GM12801 (cell line): Measurements from ENCODE around the gene TRAM2.

ENCODE experiments used
- TF ChIP-seq, protein P1 (sequence below): IDR thresholded peaks from one replicate; pipeline ENCODE4 v1.5.1; 2011; ENCODE audit warnings: control low read depth; ENCODE audit not compliant: insufficient read length; ENCODE audit errors: extremely low read depth

Gene TRAM2, protein sequence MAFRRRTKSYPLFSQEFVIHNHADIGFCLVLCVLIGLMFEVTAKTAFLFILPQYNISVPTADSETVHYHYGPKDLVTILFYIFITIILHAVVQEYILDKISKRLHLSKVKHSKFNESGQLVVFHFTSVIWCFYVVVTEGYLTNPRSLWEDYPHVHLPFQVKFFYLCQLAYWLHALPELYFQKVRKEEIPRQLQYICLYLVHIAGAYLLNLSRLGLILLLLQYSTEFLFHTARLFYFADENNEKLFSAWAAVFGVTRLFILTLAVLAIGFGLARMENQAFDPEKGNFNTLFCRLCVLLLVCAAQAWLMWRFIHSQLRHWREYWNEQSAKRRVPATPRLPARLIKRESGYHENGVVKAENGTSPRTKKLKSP

DNA sequence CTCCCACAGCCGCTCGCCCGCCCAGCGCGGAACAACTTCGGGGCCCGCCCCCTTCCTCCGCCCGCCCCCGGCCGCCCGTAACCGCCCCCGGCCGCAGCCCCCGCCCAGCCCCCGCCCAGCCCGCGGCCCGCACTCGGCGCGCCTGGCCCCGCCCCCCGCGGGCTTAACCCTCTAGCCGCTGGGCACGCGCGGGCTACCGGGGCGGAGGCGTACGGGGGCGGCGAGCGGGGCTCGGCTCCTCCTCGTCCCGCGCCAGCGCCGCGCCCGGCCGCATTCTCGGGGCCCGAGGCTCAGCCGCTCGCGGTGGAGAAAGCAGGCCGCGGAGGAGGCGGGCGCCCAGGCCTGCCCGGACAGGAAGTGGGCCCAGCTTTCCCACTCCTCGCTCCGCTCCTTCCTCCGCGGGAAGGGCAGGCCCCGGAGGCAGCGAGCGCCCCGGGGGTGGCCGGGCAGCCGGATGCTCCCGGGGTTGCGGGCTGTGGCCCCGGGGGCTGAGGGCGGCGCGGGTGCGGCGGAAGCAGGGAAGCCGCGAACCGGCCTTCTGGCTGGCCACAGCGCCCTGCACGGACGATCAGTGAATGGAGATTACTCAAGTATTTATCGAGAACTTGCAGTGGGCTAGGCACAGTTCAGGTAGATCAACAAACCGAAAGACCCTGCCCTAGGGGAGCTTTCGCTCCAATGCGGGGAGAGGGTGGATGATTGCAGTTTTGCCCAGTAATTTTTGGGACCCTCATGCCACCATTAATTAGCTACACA is at the start of gene TRAM2:
TRAM2 (minus strand) TSS at position 39 of the 756 bp plus-strand sequence. CDS start 145 bp downstream, outside the sequence.
- TF ChIP-seq, protein P1, sequence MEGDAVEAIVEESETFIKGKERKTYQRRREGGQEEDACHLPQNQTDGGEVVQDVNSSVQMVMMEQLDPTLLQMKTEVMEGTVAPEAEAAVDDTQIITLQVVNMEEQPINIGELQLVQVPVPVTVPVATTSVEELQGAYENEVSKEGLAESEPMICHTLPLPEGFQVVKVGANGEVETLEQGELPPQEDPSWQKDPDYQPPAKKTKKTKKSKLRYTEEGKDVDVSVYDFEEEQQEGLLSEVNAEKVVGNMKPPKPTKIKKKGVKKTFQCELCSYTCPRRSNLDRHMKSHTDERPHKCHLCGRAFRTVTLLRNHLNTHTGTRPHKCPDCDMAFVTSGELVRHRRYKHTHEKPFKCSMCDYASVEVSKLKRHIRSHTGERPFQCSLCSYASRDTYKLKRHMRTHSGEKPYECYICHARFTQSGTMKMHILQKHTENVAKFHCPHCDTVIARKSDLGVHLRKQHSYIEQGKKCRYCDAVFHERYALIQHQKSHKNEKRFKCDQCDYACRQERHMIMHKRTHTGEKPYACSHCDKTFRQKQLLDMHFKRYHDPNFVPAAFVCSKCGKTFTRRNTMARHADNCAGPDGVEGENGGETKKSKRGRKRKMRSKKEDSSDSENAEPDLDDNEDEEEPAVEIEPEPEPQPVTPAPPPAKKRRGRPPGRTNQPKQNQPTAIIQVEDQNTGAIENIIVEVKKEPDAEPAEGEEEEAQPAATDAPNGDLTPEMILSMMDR: no peak

DNA sequence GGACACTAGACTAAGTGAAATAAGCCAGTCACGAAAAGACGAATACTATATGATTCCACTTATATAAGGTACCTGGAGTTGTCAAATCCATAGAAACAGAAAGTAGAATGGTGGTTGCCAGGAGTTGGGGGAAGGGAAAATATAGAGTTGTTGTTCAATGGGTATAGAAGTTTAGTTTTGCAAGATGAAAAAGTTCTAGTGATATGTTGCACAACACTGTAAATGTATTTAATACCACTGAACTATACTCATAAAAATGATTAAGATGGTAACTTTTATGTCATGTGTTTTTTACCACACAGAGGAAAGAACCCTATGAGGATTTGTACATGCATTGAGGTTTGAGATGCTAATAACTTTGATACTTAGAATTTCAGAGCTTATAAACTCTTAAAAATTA is 46.0 kb upstream of the TRAM2 start:
- TF ChIP-seq, protein P1: no peak

DNA sequence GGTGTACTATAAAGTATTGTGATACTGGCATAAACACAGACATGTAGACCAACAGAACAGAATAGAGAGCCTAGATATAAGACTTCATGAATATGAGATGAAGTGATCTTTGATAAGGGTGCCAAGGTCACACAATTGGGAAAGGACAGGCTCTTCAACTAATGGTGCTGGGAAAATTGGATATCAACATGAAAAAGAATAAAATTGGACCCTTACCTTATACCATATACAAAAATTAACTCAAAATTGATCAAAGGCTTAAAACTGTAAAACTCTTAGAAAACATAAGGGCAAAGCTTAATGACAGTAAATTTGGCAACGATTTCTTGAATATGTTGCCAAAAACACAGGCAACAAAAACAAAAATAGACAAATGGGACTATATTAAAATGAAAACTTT is 44.8 kb upstream of the TRAM2 start:
- TF ChIP-seq, protein P1: no peak

DNA sequence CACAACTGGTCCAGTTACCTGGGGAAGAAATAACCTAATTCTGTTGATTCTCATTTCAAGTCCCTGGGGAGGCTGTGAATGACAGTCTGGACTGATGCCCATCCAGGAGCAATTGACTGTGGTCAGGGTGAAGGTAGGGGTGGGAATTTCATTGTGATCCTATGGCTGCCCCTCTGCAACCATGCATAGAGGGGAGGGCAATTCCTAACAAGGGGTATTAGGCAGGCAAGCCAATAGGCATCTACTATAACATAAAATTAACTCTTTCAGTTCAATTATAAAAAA is 44.0 kb upstream of the TRAM2 start:
- TF ChIP-seq, protein P1: no peak

DNA sequence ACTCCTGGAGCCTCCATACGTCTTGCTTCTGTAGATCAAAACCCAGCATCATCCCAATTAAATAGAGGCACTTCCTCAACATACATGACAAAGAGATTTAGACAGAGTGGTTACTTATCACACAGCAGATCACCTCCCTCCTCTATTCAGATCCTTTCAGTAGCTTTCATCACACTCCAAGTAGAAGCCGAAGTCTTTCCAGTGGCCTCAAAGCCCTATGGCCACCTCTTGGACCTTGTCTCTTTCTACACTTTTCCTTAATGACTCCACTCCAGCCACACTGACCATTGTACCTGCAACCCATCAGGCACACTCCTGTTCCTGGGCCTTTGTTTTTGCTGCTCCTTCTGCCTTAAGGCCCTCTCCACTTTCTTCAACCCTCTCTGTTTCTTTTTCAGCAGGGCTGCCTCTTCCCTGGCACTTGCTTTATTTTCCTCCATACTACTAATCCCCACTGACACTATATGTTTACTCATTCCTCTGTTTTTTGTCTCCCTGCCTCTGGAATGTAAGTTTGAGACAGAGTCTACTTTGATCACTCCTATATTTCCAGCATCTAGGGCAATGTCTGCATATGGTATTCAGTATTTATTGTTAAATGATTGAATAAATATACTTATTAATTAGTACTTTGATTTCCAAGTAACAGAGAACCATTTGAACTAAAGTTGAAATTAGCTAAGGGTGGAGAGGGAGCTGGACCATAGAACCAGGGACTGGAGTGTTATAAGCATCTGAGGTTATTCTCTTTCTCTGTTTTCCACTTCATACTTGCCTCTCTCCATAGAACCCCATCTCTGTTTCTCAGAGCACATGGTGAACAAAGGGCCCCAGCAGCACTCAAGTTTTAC is 43.4 kb upstream of the TRAM2 start:
- TF ChIP-seq, protein P1: no peak

DNA sequence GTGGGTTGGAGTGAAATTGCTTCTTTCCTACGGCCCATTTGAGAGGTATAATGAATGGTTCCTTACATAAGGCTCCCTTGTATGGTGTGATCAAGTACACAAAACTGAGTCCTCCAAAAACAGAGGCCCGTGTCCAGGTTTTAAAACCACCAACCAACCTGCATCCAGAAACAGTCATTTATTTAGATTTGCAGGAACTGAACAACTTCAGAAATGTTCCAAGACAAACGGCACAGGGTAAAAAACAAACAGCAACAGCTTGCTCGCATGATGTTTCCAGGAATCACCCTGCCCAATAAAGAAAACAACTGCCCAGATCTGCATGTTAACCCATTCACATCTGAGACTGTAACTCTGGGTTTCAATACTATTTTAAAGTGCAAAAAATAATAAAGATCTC is 40.2 kb upstream of the TRAM2 start:
- TF ChIP-seq, protein P1: no peak

DNA sequence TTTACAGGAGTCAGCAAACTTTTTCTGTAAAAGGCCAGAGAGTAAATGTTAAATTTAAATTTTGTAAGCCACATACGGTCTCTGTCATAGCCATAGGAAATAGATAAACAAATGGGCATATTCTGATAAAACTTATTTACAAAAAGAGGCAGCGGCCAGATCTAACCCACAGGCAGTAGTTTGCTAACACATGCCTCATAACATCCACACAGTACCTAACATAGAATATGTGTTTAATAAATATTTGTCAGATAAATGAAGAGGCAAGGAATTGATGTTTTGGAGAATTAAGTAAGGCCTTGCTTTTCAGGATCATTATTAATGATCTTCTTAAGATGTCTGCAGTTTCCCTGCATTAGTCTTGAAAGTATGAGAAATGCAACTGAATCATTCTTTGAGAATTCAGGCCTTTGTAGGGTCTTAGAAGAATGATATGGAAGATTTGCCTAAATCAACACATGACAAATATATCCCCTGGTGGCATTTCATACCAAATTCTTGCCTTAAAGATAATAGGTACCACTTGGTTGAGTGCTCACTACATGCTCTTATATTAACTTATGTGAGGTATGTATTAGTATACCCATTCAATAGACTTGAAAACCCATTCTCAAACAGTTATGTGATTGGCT is 39.3 kb upstream of the TRAM2 start:
- TF ChIP-seq, protein P1: no peak
